Breast epithelium (tissue), 4 donors: ENCODE results near the gene CUL2. TPM values are rescaled to one million over a fixed set of nuclear protein-coding genes. Genes with fewer than 3 reads are reported as not detected.

Source experiments
- DNase-seq, 2 donors: peaks; one replicate each; pipeline ENCODE4 v3.0.0-alpha.2; 2019; ENCODE audit warnings: low spot score in 2 of 2
- H3K27ac ChIP-seq, 2 donors: fragments of 200-600 bp; sonication (generic) in 1 of 2; one replicate each; pipeline ENCODE4 v1.5.1; 2016 to 2019; ENCODE audit warnings: mild to moderate bottlenecking in 1 of 2
- H3K27me3 ChIP-seq, 2 donors: fragments of 200-600 bp; sonication (generic) in 1 of 2; one replicate each; pipeline versions ENCODE4 v1.5.1 to v1.6.0; 2017 to 2019; ENCODE audit warnings: control low read depth in 1 of 2, mild to moderate bottlenecking in 1 of 2
- H3K36me3 ChIP-seq: fragments of 200-600 bp; one replicate; pipeline ENCODE4 v1.5.1; 2019
- H3K4me1 ChIP-seq, 2 donors: fragments of 200-600 bp; sonication (generic); one replicate each; pipeline ENCODE4 v1.5.1; 2016 to 2019; ENCODE audit warnings: control low read depth in 1 of 2
- H3K4me3 ChIP-seq, 3 donors: fragments of 200-600 bp; sonication (generic); 1 replicate in 2 of 3; 2 replicates in 1 of 3; pipeline ENCODE4 v1.5.1; 2016 to 2019; ENCODE audit warnings: mild to moderate bottlenecking in 3 of 3, moderate library complexity in 2 of 3
- H3K9me3 ChIP-seq, 2 donors: fragments of 200-600 bp; sonication (generic) in 1 of 2; one replicate each; pipeline ENCODE4 v1.5.1; 2016 to 2019; ENCODE audit warnings: control low read depth in 1 of 2
- POLR2A ChIP-seq: fragments of 450-650 bp; IDR thresholded peaks from one replicate; pipeline ENCODE4 v1.6.1; 2016; ENCODE audit warnings: antibody characterized with exemption, mild to moderate bottlenecking, moderate library complexity
- POLR2AphosphoS5 ChIP-seq, 3 donors: sonication (generic); formaldehyde crosslinking; IDR thresholded peaks; one replicate each; pipeline ENCODE4 v1.6.1; 2017; ENCODE audit warnings: antibody characterized with exemption in 3 of 3
- intact Hi-C: fragments of 100-400 bp; cut with DNase I; formaldehyde crosslinking; loops from one replicate; pipeline ENCODE4 v1.15.1; 2023; ENCODE audit warnings: low total_unique reads
- total RNA-seq, 3 donors: library from RNA; depleted of rRNA; stranded (reverse); fragments of >200 nt; gene quantifications; one replicate each; pipeline ENCODE4 v1.1.0, GENCODE V29; 2016
- TF ChIP-seq, protein P1 (sequence below), 3 donors: fragments of 450-650 bp; IDR thresholded peaks; one replicate each; pipeline ENCODE4 v1.5.1; 2016 to 2017; ENCODE audit warnings: antibody characterized with exemption in 3 of 3, mild to moderate bottlenecking in 3 of 3, moderate library complexity in 3 of 3

The CUL2 gene
- total RNA-seq, 3 donors from 2014 or later = 18.9 to 22.7 (median 20.3) TPM

DNA sequence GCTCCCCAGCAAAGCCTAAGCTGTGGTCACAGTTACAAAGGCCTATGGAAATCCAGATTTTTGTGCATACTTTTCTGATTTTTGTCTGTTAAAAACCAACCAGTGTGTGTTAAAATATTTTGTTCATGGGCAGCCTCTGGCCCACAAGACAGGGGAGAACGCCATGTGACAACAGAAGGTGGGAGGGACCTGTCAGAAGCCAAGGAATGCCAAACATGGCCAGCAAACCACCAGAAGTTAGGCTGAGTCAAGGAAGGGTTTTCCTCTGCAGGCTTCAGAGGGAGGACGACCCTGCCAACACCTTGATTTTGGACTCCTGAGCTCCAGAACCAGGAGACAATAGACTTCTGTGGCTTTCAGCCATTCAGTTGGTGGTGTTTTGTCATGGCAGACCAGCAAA is 127.3 kb downstream of the CUL2 start:
- intact Hi-C loops = no loop called here

DNA sequence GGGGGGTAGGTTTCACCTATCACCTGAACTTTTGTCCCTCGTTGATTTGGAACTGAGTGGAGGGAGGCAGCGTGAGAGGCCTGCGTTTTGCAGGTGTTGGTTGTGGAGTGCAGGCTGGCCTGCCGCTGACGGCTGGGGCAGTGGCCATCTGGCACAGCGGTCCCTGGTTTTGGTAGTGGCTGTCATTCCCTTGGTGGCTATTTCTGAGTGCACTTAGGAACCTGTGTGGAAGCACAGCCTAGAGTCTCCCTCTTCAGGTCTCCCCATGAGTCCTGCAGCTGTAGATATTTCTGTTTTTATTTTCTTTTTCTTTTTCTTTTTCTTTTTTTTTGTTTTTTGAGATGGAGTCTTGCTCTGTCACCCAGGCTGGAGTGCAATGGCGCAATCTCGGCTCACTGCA is 129.2 kb downstream of the CUL2 start:
- DNase-seq = no peak
- Histone ChIP-seq H3K9me3 (no peaks in the 10 kb centered on the region), H3K27ac (no peak overlapping the region), H3K27me3 (no peaks in the 10 kb centered on the region), H3K36me3 (no peaks in the 10 kb centered on the region), H3K4me1 (no peaks in the 10 kb centered on the region), H3K4me3 (no peak overlapping the region)
- TF ChIP-seq POLR2AphosphoS5 (IDR thresholded peaks at IDR 0.05) = no peak
- TF ChIP-seq POLR2A = no peak
- TF ChIP-seq, protein P1, sequence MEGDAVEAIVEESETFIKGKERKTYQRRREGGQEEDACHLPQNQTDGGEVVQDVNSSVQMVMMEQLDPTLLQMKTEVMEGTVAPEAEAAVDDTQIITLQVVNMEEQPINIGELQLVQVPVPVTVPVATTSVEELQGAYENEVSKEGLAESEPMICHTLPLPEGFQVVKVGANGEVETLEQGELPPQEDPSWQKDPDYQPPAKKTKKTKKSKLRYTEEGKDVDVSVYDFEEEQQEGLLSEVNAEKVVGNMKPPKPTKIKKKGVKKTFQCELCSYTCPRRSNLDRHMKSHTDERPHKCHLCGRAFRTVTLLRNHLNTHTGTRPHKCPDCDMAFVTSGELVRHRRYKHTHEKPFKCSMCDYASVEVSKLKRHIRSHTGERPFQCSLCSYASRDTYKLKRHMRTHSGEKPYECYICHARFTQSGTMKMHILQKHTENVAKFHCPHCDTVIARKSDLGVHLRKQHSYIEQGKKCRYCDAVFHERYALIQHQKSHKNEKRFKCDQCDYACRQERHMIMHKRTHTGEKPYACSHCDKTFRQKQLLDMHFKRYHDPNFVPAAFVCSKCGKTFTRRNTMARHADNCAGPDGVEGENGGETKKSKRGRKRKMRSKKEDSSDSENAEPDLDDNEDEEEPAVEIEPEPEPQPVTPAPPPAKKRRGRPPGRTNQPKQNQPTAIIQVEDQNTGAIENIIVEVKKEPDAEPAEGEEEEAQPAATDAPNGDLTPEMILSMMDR (IDR thresholded peaks at IDR 0.05) = no peak
- intact Hi-C loops = no loop called here

More for the DNA sequence above, 127.3 kb downstream of the CUL2 start:
- no peak for TF ChIP-seq POLR2A
- no peak for TF ChIP-seq POLR2AphosphoS5 (IDR thresholded peaks at IDR 0.05)
- TF ChIP-seq, protein P1 (IDR thresholded peaks at IDR 0.05) = no peak
- H3K4me1 ChIP-seq = peaks cover 0 to under 1% of the 10 kb centered on the region in 2 donors
- H3K4me3 ChIP-seq = no peak overlapping the region
- no peak overlapping the region for H3K27ac ChIP-seq
- H3K27me3 ChIP-seq = no peaks in the 10 kb centered on the region
- DNase-seq = no peak
- no peaks in the 10 kb centered on the region for H3K9me3 ChIP-seq
- no peaks in the 10 kb centered on the region for H3K36me3 ChIP-seq

DNA sequence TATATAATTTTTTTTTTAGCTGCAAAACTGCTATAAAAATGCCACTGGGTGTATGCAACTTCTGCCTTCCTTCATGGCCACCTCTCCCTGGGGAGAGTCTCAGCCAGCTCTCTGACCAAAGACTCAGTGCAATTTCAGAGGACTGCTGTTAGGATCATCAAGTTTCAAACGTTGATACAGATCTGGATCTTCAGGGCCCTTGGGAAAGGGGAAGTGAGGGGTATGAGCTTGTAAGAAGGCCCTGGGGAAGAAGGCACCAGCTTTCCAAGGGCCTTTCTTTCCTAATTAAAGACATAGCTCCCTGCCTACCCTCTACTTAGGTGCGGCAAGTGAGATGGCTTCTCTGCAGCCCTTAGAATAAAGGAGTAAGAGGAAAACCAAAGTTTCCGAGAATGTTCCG is 130.4 kb downstream of the CUL2 start:
- Histone ChIP-seq H3K27me3 (no peaks in the 10 kb centered on the region), H3K27ac (no peak overlapping the region), H3K9me3 (no peaks in the 10 kb centered on the region), H3K4me1 (peaks cover 0 to 7% of the 10 kb centered on the region in 2 donors), H3K36me3 (no peaks in the 10 kb centered on the region), H3K4me3 (no peak overlapping the region)
- intact Hi-C loops = no loop called here
- no peak for TF ChIP-seq POLR2A
- TF ChIP-seq POLR2AphosphoS5 (IDR thresholded peaks at IDR 0.05) = no peak
- TF ChIP-seq, protein P1 (IDR thresholded peaks at IDR 0.05) = no peak
- no peak for DNase-seq

DNA sequence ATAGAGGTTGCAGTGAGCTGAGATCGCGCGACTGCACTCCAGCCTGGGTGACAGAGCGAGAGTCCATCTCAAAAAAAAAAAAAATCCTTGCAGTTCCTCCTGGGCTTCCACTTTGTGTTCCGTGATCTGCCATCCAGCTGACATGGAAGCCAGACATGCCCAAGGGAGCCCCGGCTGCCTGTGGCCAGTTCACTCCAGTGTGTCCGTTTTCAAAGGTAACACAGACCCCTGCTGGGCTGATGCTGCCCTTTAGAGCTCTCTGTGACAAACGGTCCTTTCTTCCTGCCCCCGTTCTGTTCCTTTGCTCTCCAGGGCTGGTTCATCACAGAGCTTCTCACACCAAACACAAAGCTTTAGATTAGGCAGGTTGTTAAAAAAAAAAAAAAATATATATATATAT is 130.8 kb downstream of the CUL2 start:
- DNase-seq = no peak
- no peak for TF ChIP-seq POLR2A
- TF ChIP-seq POLR2AphosphoS5 (IDR thresholded peaks at IDR 0.05) = no peak
- TF ChIP-seq, protein P1 (IDR thresholded peaks at IDR 0.05) = no peak
- H3K4me1 ChIP-seq = peaks cover 0 to 10% of the 10 kb centered on the region in 2 donors
- H3K9me3 ChIP-seq = no peaks in the 10 kb centered on the region
- H3K27me3 ChIP-seq = no peaks in the 10 kb centered on the region
- H3K36me3 ChIP-seq = no peaks in the 10 kb centered on the region
- intact Hi-C loops = no loop called here
- H3K27ac ChIP-seq = no peak overlapping the region
- no peak overlapping the region for H3K4me3 ChIP-seq

Other genes starting within 250 kb of the CUL2 start
- 10 to 100 TPM; 30.6 to 55.4 (median 41.6) TPM for gene CREM, start 36.5 kb upstream of the CUL2 start, total RNA-seq
- 10 to 100 TPM; 28.7 to 41.0 (median 36.1) TPM for gene CCNY, start 246.2 kb upstream of the CUL2 start, total RNA-seq